ENCODE measurements around the gene TPRX2. TPM values are rescaled to one million over a fixed set of nuclear protein-coding genes. Genes with fewer than 3 reads are reported as not detected.
"Not testable (repeated sequence)": the region's sequence is repeated elsewhere in the genome, so short reads cannot be mapped to it uniquely, and the experiment has no call there.

Gene TPRX2
- total and polyA plus RNA-seq, 2 donors (not counting 1 experiment from before 2014, with no cell fraction given): not detected

- CTCF ChIA-PET: no interaction called here
- WGBS (ENCODE audit: insufficient coverage): 77% methylated on average over 4 of the region's 7 CpGs
- no peaks in the 10 kb centered on the region for H3K79me2 ChIP-seq (ENCODE audit: control insufficient read depth, insufficient read depth, low read length)
- DNase-seq: no peak
- no peaks in the 10 kb centered on the region for H4K20me1 ChIP-seq (ENCODE audit: control insufficient read depth, insufficient read depth, low read length, poor library complexity, severe bottlenecking)
- no peak overlapping the region for H3K9ac ChIP-seq (ENCODE audit: low read length)
- POLR2A ChIA-PET: no interaction called here
- ATAC-seq (ENCODE audit: low read depth): no peak
- peaks cover 10% of the 10 kb centered on the region for H3K27me3 Mint-ChIP-seq
- no peaks in the 10 kb centered on the region for H3K36me3 ChIP-seq (replicated peaks in 1 of 2; ENCODE audit: control extremely low read depth in 1 of 2, control insufficient read depth in 1 of 2, extremely low read depth in 1 of 2, insufficient read depth in 2 of 2, low read length in 1 of 2)
- no peak overlapping the region for H3K27ac Mint-ChIP-seq
- no peak overlapping the region for H2AFZ ChIP-seq (ENCODE audit: insufficient read depth, low read depth, low read length, poor library complexity, severe bottlenecking)
- H3K27ac ChIP-seq (ENCODE audit: low read length in 2 of 2): no peak overlapping the region
- peaks cover 0 to 2% (median 0%) of the 10 kb centered on the region in 4 experiments for H3K27me3 ChIP-seq (replicated peaks in 1 of 4; ENCODE audit: control extremely low read depth in 1 of 4, control insufficient read depth in 3 of 4, insufficient read depth in 4 of 4, low read length in 3 of 4)
- no peak overlapping the region for H3K4me3 ChIP-seq (ENCODE audit: control extremely low read depth in 1 of 5, extremely low read depth in 1 of 5, insufficient read depth in 1 of 5, low read depth in 2 of 5, low read length in 4 of 5)
- no peaks in the 10 kb centered on the region for H3K9me3 Mint-ChIP-seq (ENCODE audit: insufficient read depth)
- H3K4me1 Mint-ChIP-seq: no peaks in the 10 kb centered on the region
- no peak overlapping the region for H3K4me2 ChIP-seq (replicated peaks; ENCODE audit: low read depth, low read length, poor library complexity, severe bottlenecking)
- intact Hi-C loops (cut with micrococcal nuclease): no loop called here
- no peaks in the 10 kb centered on the region for H3K9me3 ChIP-seq (ENCODE audit: control extremely low read depth in 1 of 3, control insufficient read depth in 2 of 3, insufficient read depth in 1 of 3, low read length in 2 of 3)
- no peak for TF ChIP-seq EZH2 (IDR thresholded peaks at IDR 0.05; ENCODE audit: borderline replicate concordance, insufficient read depth, low read depth, low read length, poor library complexity, severe bottlenecking)
- H3K4me1 ChIP-seq (ENCODE audit: control insufficient read depth in 2 of 2, insufficient read depth in 2 of 2, low read length in 2 of 2): no peaks in the 10 kb centered on the region
- H3K4me3 Mint-ChIP-seq: no peak overlapping the region
Measured at GRCh38 chr19:47901370-47901769, 42.3 kb downstream of the TPRX2 start.

DNA sequence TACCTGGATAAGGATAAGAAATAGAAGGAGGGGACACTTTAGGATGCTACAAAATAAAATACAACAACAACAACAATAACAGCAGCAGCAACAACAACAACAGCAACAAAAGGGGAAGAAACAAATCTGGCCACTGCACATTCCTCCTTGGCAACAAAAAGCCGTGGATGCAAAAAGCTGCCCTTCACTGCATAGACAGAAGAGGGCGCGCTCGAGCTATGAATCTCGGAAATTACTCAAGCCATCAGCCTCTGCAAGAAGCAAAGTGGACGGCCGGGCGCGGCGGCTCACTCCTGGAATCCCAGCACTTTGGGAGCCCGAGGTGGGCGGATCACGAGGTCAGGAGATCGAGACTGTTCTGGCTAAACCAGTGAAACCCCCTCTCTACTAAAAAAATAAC is 50.3 kb downstream of the TPRX2 start:
- DNase-seq; H3K4me1 Mint-ChIP-seq; H3K27me3 ChIP-seq (replicated peaks in 1 of 4; ENCODE audit: control extremely low read depth in 1 of 4, control insufficient read depth in 3 of 4, insufficient read depth in 4 of 4, low read length in 3 of 4); H3K79me2 ChIP-seq (ENCODE audit: control insufficient read depth, insufficient read depth, low read length); H3K9me3 ChIP-seq (ENCODE audit: control extremely low read depth in 1 of 3, control insufficient read depth in 2 of 3, insufficient read depth in 1 of 3, low read length in 2 of 3); intact Hi-C loops (cut with micrococcal nuclease); H3K4me1 ChIP-seq (ENCODE audit: control insufficient read depth in 2 of 2, insufficient read depth in 2 of 2, low read length in 2 of 2); H3K27me3 Mint-ChIP-seq; H3K4me3 Mint-ChIP-seq; POLR2A ChIA-PET; H3K4me3 ChIP-seq (ENCODE audit: control extremely low read depth in 1 of 5, extremely low read depth in 1 of 5, insufficient read depth in 1 of 5, low read depth in 2 of 5, low read length in 4 of 5); ATAC-seq (ENCODE audit: low read depth); H3K27ac Mint-ChIP-seq; H3K9ac ChIP-seq (ENCODE audit: low read length); H3K9me3 Mint-ChIP-seq (ENCODE audit: insufficient read depth); H4K20me1 ChIP-seq (ENCODE audit: control insufficient read depth, insufficient read depth, low read length, poor library complexity, severe bottlenecking); CTCF ChIA-PET; H2AFZ ChIP-seq (ENCODE audit: insufficient read depth, low read depth, low read length, poor library complexity, severe bottlenecking); H3K27ac ChIP-seq (ENCODE audit: low read length in 2 of 2); H3K36me3 ChIP-seq (replicated peaks in 1 of 2; ENCODE audit: control extremely low read depth in 1 of 2, control insufficient read depth in 1 of 2, extremely low read depth in 1 of 2, insufficient read depth in 2 of 2, low read length in 1 of 2); H3K4me2 ChIP-seq (replicated peaks; ENCODE audit: low read depth, low read length, poor library complexity, severe bottlenecking): not testable (repeated sequence)
- 3% methylated on average over 4 of the region's 14 CpGs for WGBS (ENCODE audit: insufficient coverage)
- TF ChIP-seq, protein P1, sequence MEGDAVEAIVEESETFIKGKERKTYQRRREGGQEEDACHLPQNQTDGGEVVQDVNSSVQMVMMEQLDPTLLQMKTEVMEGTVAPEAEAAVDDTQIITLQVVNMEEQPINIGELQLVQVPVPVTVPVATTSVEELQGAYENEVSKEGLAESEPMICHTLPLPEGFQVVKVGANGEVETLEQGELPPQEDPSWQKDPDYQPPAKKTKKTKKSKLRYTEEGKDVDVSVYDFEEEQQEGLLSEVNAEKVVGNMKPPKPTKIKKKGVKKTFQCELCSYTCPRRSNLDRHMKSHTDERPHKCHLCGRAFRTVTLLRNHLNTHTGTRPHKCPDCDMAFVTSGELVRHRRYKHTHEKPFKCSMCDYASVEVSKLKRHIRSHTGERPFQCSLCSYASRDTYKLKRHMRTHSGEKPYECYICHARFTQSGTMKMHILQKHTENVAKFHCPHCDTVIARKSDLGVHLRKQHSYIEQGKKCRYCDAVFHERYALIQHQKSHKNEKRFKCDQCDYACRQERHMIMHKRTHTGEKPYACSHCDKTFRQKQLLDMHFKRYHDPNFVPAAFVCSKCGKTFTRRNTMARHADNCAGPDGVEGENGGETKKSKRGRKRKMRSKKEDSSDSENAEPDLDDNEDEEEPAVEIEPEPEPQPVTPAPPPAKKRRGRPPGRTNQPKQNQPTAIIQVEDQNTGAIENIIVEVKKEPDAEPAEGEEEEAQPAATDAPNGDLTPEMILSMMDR (IDR thresholded peaks at IDR 0.05): peak; percentile 61

- H3K9me3 ChIP-seq (ENCODE audit: control extremely low read depth in 1 of 3, control insufficient read depth in 2 of 3, insufficient read depth in 1 of 3, low read length in 2 of 3); H3K4me1 ChIP-seq (ENCODE audit: control insufficient read depth in 2 of 2, insufficient read depth in 2 of 2, low read length in 2 of 2); H3K4me1 Mint-ChIP-seq; H3K4me2 ChIP-seq (replicated peaks; ENCODE audit: low read depth, low read length, poor library complexity, severe bottlenecking); H3K9ac ChIP-seq (ENCODE audit: low read length); intact Hi-C loops (cut with micrococcal nuclease); ATAC-seq (ENCODE audit: low read depth); DNase-seq; H3K27me3 ChIP-seq (replicated peaks in 1 of 4; ENCODE audit: control extremely low read depth in 1 of 4, control insufficient read depth in 3 of 4, insufficient read depth in 4 of 4, low read length in 3 of 4); POLR2A ChIA-PET; H3K9me3 Mint-ChIP-seq (ENCODE audit: insufficient read depth); H3K4me3 ChIP-seq (ENCODE audit: control extremely low read depth in 1 of 5, extremely low read depth in 1 of 5, insufficient read depth in 1 of 5, low read depth in 2 of 5, low read length in 4 of 5); H3K4me3 Mint-ChIP-seq; H3K36me3 ChIP-seq (replicated peaks in 1 of 2; ENCODE audit: control extremely low read depth in 1 of 2, control insufficient read depth in 1 of 2, extremely low read depth in 1 of 2, insufficient read depth in 2 of 2, low read length in 1 of 2); H3K27ac Mint-ChIP-seq; H4K20me1 ChIP-seq (ENCODE audit: control insufficient read depth, insufficient read depth, low read length, poor library complexity, severe bottlenecking); H3K27ac ChIP-seq (ENCODE audit: low read length in 2 of 2); H3K79me2 ChIP-seq (ENCODE audit: control insufficient read depth, insufficient read depth, low read length); H3K27me3 Mint-ChIP-seq; CTCF ChIA-PET; H2AFZ ChIP-seq (ENCODE audit: insufficient read depth, low read depth, low read length, poor library complexity, severe bottlenecking): not testable (repeated sequence)
- no CpG with 5 or more reads among the region's 2 CpGs for WGBS (ENCODE audit: insufficient coverage)
Measured at GRCh38 chr19:47910191-47910590, 51.2 kb downstream of the TPRX2 start.
